GM18909 (cell line): ENCODE results near the gene KDM4F.

ENCODE experiments used
- ATAC-seq: cut with Tn5 transposase; IDR thresholded peaks from one replicate; pipeline ENCODE4 v1.9.1; 2021; ENCODE audit warnings: mild to moderate bottlenecking; ENCODE audit not compliant: unreplicated experiment, poor library complexity

The KDM4F gene

DNA sequence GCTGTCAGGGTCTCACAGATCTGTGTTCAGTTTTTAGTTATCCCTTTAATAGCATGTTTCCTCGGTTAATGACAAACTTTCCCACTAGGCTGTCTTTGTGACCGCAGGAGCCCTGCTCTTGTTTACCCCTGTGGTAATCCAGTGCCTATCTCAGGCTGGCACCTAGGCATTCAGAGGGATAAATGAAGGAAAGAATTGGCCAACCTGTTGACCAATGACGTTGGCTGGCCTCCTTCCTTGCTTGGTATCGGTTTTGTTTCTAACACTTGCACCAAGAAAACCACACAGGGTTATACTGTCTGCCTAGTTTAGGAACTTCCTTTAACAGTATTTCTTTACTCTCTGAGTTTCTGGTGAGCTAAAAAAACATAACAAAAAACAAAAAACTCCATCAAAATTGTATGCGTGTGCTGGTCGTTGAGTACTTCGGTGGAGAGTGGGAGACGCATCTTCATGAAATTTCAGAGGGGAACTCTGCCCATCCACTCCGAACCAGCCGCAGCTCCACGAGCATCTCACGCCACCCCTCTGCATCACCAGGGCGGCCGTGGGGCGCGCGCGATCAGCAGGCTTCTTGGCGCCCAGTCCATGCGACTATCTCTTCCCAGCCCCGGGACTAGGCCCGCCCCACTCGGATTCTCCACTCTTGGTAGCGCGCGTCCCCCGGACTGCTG lies 39.9 kb downstream of the KDM4F start:
- peak; percentile 43 for ATAC-seq

GRCh38 chr11:95089620-95090542 lies 40.7 kb downstream of the KDM4F start, which contains the start of gene ENDOD1:
ENDOD1 (plus strand) TSS chr11:95089846; CDS start chr11:95089928, 82 bp downstream.
- ATAC-seq = peak; percentile 90

GRCh38 chr11:95091663-95092180 lies 42.5 kb downstream of the KDM4F start:
- ATAC-seq = no peak

DNA sequence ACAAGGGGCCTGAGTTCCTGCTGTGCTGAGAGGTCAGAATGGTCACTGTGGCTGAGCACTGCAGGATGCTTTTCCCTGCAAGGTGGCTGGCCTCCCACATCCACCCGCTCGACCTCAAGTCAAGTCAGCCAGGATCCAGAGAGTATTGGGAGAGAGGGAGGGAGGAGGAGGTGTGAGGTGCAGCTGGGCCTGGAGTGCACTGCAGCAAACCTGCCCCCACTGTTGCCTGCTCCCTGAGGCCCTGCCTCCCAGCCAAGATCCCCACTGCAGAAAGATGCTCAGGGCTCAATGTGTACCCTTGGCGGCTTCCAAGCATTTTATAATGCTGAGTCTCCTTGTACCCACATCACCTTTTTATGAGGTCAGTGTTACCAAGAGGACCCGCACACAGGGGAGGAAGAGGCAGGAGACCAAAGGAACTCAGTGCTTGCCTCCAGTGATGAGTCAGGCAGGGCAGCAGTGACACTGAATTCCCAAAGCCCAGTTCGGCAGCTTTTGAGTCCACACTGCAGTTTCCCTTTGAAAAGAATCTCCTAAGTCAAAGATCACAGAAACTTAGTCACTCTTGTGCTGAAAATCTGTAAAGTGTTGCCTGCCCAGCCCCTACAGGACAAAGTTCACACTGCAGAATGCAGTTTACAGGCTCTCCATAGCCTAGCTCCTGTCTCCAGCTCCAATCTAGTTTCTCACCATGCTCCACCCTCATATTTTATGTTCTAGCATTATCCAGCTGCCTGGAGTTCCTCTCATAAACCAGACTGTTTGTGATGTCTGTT lies 43.5 kb downstream of the KDM4F start:
- ATAC-seq = peak; percentile 19

- peak; percentile 18 for ATAC-seq
Measured at GRCh38 chr11:95093548-95093947, 44.3 kb downstream of the KDM4F start.

GRCh38 chr11:95095858-95096587 lies 46.8 kb downstream of the KDM4F start:
- peak; percentile 87 for ATAC-seq

DNA sequence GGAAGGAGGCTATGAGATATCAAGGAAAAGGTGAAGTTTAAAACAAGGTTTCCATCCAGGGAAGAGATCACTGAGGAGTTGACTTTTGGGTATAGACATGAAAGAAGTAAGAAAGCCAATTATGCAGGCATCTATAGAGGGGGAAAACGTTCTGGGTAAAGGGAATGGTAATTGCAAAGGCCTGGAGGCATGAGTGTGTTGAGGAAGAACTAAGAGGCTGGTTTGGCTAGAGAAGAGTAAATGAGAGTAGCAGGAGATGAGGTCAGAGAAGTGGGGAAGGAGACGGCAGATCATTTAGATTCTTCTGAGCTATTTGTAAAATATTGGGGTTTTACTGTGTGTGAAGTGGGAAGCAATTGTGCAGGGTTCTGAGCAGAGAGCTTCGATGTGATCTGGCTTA lies 48.0 kb downstream of the KDM4F start:
- ATAC-seq = no peak

- ATAC-seq = no peak
Measured at GRCh38 chr11:95098826-95099225, 49.6 kb downstream of the KDM4F start.

DNA sequence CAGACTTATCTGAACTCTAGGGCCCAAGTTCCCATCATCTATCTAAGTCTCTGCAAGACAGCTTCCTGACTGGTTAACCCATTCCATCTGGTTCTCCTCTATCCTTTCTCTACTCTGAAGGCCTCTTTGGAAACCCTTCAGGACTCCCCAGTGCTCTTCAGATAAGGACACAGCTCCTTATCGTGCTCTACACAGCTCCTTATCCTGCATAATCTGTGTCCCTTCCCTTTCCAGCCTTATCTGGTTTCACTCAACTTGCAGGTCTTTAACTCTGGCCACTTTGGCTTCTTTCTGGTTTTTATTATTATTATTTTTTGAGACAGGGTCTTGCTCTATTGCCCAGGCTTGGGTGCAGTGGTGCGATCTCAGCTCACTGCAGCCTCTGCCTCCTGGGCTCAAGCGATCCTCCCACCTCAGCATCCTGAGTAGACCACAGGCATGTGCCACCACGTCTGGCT lies 51.0 kb downstream of the KDM4F start:
- ATAC-seq = no peak
